Activated T-cell treated with anti-CD3 and anti-CD28 coated beads, Interleukin-2, amount 50 U/mL, for 24 hours (primary cell): ENCODE data around the gene ST6GALNAC2.
"Not testable (repeated sequence)": the region's sequence is repeated elsewhere in the genome, so short reads cannot be mapped to it uniquely, and the experiment has no call there.

Source experiments
- DNase-seq: peaks from one replicate; pipeline ENCODE4 v3.0.0-alpha.2; 2020
- H3K27ac Mint-ChIP-seq: 2 replicates; pipeline ENCODE4 v1.8.0; 2020; ENCODE audit warnings: mild to moderate bottlenecking, mixed read lengths
- H3K27me3 Mint-ChIP-seq: 2 replicates; pipeline ENCODE4 v1.8.0; 2020; ENCODE audit warnings: mixed read lengths
- H3K36me3 Mint-ChIP-seq: 2 replicates; pipeline ENCODE4 v1.8.0; 2020; ENCODE audit warnings: low read depth, mixed read lengths
- H3K4me1 Mint-ChIP-seq: 2 replicates; pipeline ENCODE4 v1.8.0; 2020; ENCODE audit warnings: low read depth, mixed read lengths
- H3K4me3 Mint-ChIP-seq: 2 replicates; pipeline ENCODE4 v1.8.0; 2020; ENCODE audit warnings: mild to moderate bottlenecking, moderate library complexity, mixed read lengths
- H3K9me3 Mint-ChIP-seq: 2 replicates; pipeline ENCODE4 v1.8.0; 2020; ENCODE audit warnings: mixed read lengths

ST6GALNAC2 gene

DNA sequence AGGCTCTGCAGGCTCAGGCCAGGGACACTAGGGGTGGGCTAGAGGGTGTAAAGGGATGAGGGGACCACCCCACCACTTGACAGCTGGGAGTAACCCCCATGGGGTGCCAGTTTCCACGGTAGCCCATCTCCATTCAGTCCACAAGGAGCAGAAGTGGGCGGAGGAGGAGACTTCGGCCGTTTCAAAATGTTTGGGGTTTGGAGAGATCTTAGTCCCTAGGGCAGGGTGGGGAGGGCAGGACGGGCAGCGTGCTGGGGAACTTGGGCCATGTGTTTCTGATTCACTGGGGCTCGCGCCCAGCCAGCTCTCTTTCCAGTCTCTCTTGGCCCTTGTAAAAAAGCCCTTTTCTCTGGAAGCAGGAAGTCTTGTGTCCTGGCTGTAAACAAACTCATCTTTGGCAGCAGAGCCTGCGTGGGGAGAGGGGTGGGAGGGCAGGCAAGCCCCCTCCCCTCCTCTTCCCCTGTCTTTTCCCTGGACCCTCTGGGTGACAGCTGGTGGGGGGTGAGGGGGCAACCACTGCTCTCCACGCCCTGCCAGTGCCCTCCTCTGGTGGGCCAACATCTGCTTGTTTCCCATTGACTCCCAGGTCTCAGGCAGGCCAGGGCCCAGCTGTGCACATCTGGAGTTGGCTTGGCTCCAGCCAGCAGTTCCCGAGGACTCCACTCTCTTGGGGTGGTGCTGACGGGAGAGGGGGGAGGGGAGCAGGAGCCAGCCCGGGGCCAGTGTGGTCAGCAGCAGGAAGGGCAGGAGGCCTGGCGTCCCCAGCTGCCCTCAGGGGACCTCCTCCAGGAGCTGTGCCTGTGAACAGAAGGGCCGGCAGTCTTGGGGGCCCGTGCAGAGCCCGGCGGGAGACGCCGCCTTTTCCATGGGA is 56.2 kb downstream of the ST6GALNAC2 start:
- H3K36me3 Mint-ChIP-seq, result no peaks in the 10 kb centered on the region
- H3K9me3 Mint-ChIP-seq, result no peaks in the 10 kb centered on the region
- no peak overlapping the region for H3K27ac Mint-ChIP-seq
- peaks cover 20% of the 10 kb centered on the region for H3K4me1 Mint-ChIP-seq
- DNase-seq, result no peak
- no peaks in the 10 kb centered on the region for H3K27me3 Mint-ChIP-seq
- H3K4me3 Mint-ChIP-seq, result no peak overlapping the region

- no peak for DNase-seq
- Mint-ChIP-seq H3K27ac (peak overlapping the region; percentile 57), H3K4me3 (no peak overlapping the region), H3K27me3 (no peaks in the 10 kb centered on the region), H3K36me3 (no peaks in the 10 kb centered on the region), H3K9me3 (no peaks in the 10 kb centered on the region), H3K4me1 (peaks cover 20% of the 10 kb centered on the region)
Observed at GRCh38 chr17:76528528-76529223, 57.0 kb downstream of the ST6GALNAC2 start.

- H3K36me3 Mint-ChIP-seq, result no peaks in the 10 kb centered on the region
- DNase-seq, result peak; percentile 46
- peaks cover 25% of the 10 kb centered on the region for H3K4me1 Mint-ChIP-seq
- no peak overlapping the region for H3K27ac Mint-ChIP-seq
- no peaks in the 10 kb centered on the region for H3K9me3 Mint-ChIP-seq
- H3K4me3 Mint-ChIP-seq, result no peak overlapping the region
- no peaks in the 10 kb centered on the region for H3K27me3 Mint-ChIP-seq
Observed at GRCh38 chr17:76528156-76528527, 57.5 kb downstream of the ST6GALNAC2 start.

- Mint-ChIP-seq H3K27me3 (no peaks in the 10 kb centered on the region), H3K4me3 (no peak overlapping the region), H3K9me3 (no peaks in the 10 kb centered on the region), H3K27ac (peak overlapping the region; percentile 26), H3K4me1 (peaks cover 28% of the 10 kb centered on the region), H3K36me3 (no peaks in the 10 kb centered on the region)
- DNase-seq, result peak; percentile 62
Observed at GRCh38 chr17:76527430-76528111, 58.1 kb downstream of the ST6GALNAC2 start.

DNA sequence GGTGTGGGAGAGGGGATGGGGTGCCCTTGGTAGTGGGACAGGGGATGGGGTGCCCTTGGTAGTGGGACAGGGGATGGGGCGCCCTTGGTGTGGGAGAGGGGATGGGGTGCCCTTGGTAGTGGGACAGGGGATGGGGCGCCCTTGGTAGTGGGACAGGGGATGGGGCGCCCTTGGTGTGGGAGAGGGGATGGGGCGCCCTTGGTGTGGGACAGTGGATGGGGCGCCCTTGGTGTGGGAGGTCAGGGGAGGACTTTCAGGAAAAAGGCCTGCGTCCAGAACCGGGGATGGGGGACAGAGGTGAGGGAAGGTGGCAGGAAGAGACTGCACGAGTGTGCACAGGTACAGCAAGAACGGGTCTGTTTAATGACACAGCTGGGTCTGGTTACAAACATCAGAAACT is 58.6 kb downstream of the ST6GALNAC2 start:
- H3K4me1 Mint-ChIP-seq, result peaks cover 28% of the 10 kb centered on the region
- DNase-seq, H3K4me3 Mint-ChIP-seq, H3K27ac Mint-ChIP-seq, H3K9me3 Mint-ChIP-seq, H3K36me3 Mint-ChIP-seq, H3K27me3 Mint-ChIP-seq: not testable (repeated sequence)

DNA sequence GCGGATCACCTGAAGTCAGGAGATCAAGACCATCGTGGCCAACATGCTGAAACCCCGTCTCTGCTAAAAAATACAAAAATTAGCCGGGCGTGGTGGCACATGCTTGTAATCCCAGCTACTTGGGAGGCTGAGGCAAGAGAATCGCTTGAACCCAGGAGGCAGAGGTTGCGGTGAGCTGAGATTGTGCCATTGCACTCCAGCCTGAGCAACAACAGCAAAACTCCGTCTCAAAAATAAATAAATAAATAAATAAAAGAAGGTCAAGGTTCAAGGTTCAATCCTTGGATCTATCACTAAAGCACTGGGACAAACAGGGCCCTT is 60.2 kb downstream of the ST6GALNAC2 start:
- H3K27me3 Mint-ChIP-seq, H3K27ac Mint-ChIP-seq, H3K4me3 Mint-ChIP-seq, H3K9me3 Mint-ChIP-seq, H3K36me3 Mint-ChIP-seq, DNase-seq: not testable (repeated sequence)
- H3K4me1 Mint-ChIP-seq, result peaks cover 27% of the 10 kb centered on the region

- no peak for DNase-seq
- H3K27me3 Mint-ChIP-seq, result no peaks in the 10 kb centered on the region
- no peak overlapping the region for H3K27ac Mint-ChIP-seq
- H3K4me3 Mint-ChIP-seq, result no peak overlapping the region
- H3K9me3 Mint-ChIP-seq, result no peaks in the 10 kb centered on the region
- H3K4me1 Mint-ChIP-seq, result peaks cover 22% of the 10 kb centered on the region
- H3K36me3 Mint-ChIP-seq, result no peaks in the 10 kb centered on the region
Observed at GRCh38 chr17:76524598-76525512, 60.8 kb downstream of the ST6GALNAC2 start.

GRCh38 chr17:76523084-76524037 is 62.3 kb downstream of the ST6GALNAC2 start:
- peaks cover 20% of the 10 kb centered on the region for H3K4me1 Mint-ChIP-seq
- no peaks in the 10 kb centered on the region for H3K36me3 Mint-ChIP-seq
- H3K27ac Mint-ChIP-seq, result no peak overlapping the region
- no peaks in the 10 kb centered on the region for H3K9me3 Mint-ChIP-seq
- H3K4me3 Mint-ChIP-seq, result no peak overlapping the region
- peak; percentile 90 for DNase-seq
- no peaks in the 10 kb centered on the region for H3K27me3 Mint-ChIP-seq

GRCh38 chr17:76521683-76522082 is 64.0 kb downstream of the ST6GALNAC2 start:
- H3K27ac Mint-ChIP-seq, H3K4me3 Mint-ChIP-seq, H3K9me3 Mint-ChIP-seq, H3K27me3 Mint-ChIP-seq, H3K36me3 Mint-ChIP-seq, DNase-seq: not testable (repeated sequence)
- peaks cover 19% of the 10 kb centered on the region for H3K4me1 Mint-ChIP-seq

GRCh38 chr17:76521262-76521661 is 64.4 kb downstream of the ST6GALNAC2 start:
- H3K36me3 Mint-ChIP-seq, result no peaks in the 10 kb centered on the region
- no peaks in the 10 kb centered on the region for H3K27me3 Mint-ChIP-seq
- H3K4me3 Mint-ChIP-seq, result no peak overlapping the region
- H3K9me3 Mint-ChIP-seq, result no peaks in the 10 kb centered on the region
- H3K27ac Mint-ChIP-seq, result no peak overlapping the region
- H3K4me1 Mint-ChIP-seq, result peaks cover 22% of the 10 kb centered on the region
- DNase-seq, result no peak

DNA sequence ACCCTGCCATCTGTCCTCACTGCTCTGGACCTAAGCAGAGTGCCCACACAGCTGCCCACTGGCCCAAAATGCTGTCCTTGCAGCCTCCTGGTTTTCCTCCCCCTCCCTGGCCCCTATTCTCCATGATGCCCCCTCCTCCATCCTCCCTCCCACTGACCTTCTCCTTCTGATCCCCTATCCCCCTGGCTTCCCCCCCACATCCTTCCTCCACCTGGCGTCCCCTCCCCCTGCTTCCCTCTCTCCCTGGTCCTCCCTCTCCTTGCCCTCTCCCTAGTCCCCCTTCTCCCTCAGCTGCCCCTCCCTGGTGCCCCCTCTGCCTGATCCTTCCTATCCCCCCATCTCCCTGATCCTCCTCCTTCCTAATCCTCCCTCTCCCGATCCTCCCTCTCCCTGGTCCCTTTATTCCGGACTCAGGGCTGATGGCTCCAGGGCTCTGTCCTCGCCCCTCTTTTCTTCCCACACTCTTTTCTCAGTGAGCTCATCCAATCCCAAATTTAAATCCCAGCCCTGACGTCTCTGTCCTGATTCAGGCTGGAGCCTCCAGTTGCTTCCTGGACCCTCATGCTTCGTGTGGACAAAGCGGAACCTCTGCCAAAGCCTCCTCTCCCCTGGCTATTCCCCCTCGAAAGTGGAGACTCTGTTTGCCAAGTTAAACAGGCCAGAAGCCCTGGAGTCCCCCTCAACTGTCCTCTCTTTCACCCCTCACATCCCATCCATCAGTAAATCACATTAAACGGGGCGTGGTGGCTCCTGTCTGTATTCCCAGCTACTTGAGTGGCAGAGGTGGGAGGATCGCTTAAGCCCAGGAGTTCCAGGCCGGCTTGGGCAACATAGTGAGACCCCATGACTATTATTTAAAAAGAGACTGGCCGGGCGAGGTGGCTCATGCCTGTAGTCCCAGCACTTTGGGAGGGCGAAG is 66.4 kb downstream of the ST6GALNAC2 start:
- peaks cover 37% of the 10 kb centered on the region for H3K4me1 Mint-ChIP-seq
- H3K27ac Mint-ChIP-seq, result no peak overlapping the region
- H3K9me3 Mint-ChIP-seq, result no peaks in the 10 kb centered on the region
- H3K4me3 Mint-ChIP-seq, result no peak overlapping the region
- H3K27me3 Mint-ChIP-seq, result no peaks in the 10 kb centered on the region
- no peaks in the 10 kb centered on the region for H3K36me3 Mint-ChIP-seq
- no peak for DNase-seq

DNA sequence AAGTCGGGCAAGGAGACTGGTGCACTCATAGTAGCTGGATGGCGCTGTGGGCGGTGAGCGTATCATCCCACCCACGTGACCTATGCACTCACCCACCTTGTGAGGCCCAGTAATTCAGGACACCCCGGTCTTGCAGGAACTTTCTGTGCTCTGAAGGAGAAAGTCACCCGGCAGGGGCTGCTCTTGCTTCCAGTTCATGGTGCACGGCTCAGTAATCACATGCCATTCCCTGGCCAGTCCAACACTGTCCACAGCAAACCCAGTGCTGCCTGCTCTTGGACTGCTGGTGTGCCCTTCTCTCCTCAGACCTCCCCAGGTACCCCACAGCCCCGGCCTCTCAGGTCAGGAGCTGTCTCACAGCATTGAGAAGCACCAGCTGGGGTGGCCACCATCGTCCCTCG is 68.0 kb downstream of the ST6GALNAC2 start:
- H3K27me3 Mint-ChIP-seq, result no peaks in the 10 kb centered on the region
- H3K4me1 Mint-ChIP-seq, result peaks cover 43% of the 10 kb centered on the region
- H3K4me3 Mint-ChIP-seq, result no peak overlapping the region
- no peak for DNase-seq
- no peaks in the 10 kb centered on the region for H3K36me3 Mint-ChIP-seq
- H3K9me3 Mint-ChIP-seq, result no peaks in the 10 kb centered on the region
- H3K27ac Mint-ChIP-seq, result peak overlapping the region; percentile 40
